ENCODE measurements around the gene WDR7.

Gene WDR7

DNA sequence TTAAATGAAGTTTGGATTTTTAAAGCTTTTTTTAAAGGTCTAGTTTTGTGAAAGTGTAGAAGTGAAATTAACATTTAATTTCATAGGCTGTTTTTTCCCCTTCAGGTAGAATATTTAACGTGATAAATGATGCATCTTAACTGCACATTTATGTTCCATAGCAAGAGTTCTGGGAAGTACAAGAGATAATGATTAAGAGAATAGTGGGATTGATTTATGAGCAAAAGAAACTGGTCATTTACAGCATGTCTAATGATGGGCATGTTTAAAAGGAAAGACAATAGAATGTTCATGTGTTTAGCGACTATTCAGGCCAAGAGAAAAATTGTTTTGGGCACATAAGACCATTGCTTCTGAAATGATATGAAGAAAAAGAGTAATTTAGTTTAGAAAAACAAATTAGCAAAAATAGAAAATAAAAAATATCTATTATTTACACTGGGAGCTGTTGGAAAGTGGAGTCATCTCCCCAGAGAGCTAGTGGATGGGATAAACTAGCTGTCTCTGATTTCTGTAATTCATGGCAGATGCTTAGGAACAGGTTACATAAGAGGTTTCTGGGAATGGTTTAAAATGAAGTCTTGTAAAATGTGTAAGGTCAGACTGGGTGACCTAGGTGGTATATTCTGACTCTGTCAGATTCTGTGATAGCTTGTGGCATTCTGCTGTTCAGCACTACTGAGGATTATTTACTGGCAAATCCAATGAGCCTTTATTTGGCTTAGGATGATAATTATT is 60.7 kb downstream of the WDR7 start:
- DNase-seq (ENCODE audit: low read depth, low spot score) = no peak
- no peak overlapping the region for H3K4me3 ChIP-seq (ENCODE audit: low read length)

DNA sequence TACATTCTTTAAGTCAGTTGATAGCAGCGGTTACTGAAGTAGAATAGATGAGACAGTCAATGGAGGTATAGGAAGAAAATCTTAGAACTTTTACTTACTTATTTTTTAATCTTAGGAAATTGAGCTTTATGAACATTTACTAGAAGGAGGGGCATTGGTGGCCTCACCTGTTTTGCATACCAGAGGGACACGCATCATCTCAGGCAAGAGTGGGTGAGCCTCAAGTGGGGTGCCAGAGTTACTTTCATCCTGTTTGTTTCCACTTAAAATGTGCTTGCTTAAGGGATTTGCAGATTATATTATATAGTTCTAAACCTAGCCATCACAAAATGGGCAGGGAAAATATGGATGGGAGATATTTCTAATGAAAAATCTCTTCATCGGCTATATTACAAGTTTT is 61.6 kb downstream of the WDR7 start:
- H3K4me3 ChIP-seq (ENCODE audit: low read length) = no peak overlapping the region
- no peak for DNase-seq (ENCODE audit: low read depth, low spot score)

DNA sequence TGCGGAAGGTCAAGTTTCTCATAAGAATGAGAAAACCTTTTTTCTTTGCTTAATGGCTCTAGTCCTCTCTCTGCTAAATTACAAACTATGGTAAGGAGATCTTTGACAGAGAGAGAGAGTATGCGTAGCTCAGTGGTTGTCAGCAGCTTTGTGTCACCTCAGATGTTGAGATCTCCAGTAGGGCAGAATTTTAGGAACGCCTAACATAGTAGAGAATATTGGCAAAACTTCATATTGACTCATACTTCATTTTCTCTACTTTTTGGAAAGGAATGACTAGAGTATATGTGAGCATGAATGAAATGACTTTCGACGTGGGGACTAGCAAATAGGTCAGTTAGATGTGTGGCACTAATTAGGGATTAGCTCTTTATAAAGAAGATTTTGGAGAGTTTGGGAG is 64.0 kb downstream of the WDR7 start:
- no peak overlapping the region for H3K4me3 ChIP-seq (ENCODE audit: low read length)

DNA sequence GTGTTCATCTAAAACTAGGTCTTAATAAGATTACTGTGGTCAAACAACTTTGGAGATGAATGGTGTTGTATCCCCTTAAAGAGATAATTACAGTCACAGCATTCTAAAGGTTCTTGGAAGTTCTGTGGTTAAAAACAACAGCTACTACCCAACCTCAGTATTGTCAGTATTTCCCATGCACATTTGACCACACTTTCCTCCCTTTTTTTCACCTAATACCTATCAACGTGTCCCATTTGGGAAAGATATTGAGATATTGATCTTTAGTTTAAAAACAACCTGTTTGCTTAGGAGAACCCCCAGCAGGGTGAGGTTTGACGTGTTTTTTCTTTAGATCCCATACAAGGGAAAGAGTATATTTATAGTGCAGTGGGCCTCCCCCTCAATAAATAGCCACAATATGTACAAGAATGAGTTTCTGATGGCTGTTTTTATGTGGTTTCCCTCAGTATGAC is 65.6 kb downstream of the WDR7 start:
- no peak overlapping the region for H3K4me3 ChIP-seq (ENCODE audit: low read length)
- DNase-seq (ENCODE audit: low read depth, low spot score) = no peak

More for the DNA sequence above, 64.0 kb downstream of the WDR7 start:
- no peak for DNase-seq (ENCODE audit: low read depth, low spot score)

DNA sequence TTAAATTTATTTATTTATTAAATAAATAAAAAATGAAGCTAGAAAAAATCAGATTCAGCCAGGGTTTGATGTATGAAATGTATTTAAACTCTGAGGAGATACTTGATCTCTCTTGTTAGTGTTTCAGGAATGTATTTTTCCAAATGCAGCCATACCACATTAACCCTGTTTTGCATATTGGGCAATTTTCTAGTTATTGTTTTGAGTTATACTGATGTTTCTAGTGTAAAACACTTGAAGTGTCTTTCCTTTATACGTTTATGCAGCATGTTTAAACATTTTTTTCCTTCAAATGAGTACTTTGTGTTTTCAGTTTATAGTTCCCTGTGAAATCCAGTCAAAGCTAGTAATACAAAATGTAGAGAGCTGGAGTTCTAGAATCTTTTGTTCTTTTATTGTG is 69.9 kb downstream of the WDR7 start:
- no peak for DNase-seq (ENCODE audit: low read depth, low spot score)
- H3K4me3 ChIP-seq (ENCODE audit: low read length) = no peak overlapping the region

DNA sequence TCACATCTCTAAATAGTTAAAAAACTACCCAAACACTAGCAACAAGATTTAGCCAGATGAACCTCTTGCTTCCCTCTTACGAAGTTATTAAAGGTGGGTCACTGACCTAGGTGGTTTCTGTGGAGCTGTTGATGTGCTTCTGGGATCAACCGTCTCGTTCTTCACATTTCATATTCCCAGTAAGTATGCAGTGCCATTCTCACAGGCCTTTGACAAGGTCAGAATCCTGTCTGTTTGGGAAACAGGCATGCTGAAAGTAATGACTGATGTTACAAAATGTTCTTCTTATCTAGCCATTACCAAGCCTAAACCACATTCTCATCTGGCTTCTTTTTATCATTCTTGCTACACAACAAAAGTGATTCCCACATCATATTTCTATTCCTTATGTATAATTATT is 70.3 kb downstream of the WDR7 start:
- no peak for DNase-seq (ENCODE audit: low read depth, low spot score)
- H3K4me3 ChIP-seq (ENCODE audit: low read length) = no peak overlapping the region

DNA sequence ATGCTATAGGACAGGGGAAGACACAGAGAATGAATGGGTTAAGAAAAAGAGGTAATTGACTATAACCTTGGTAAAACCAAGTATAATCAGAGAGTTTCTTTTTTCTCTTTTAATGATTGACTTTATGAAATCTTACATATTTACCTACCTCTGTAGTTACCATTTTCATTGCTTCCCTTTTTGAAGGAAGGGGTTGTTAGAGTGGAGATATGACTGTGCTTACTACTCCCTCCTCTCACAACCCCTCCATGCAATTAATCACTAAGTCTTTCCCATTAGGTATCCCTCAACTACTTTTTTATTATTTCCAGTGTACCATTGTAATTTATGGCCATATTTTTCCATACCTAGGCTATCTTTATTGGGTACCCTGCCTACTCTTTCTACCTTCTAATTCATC is 71.4 kb downstream of the WDR7 start:
- DNase-seq (ENCODE audit: low read depth, low spot score) = no peak
- H3K4me3 ChIP-seq (ENCODE audit: low read length) = no peak overlapping the region

DNA sequence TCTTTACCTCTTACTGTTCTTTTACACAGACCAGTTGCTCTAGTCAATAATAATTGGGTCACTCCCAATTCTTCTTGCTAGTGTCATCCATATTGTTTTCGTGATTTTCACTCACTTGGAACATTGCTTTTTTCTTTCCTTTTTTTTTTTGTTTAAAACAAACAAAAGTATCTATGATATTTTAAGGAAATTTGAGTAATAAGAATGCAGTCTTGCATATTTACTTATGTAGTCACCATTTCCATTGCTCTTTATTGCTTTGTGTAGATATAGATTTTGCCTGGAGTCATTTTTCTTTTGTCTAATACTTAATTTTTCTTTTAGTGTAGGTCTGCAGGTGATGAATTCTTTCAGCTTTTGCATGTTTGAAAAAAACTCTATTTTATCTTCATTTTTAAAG is 71.9 kb downstream of the WDR7 start:
- no peak for DNase-seq (ENCODE audit: low read depth, low spot score)
- no peak overlapping the region for H3K4me3 ChIP-seq (ENCODE audit: low read length)

DNA sequence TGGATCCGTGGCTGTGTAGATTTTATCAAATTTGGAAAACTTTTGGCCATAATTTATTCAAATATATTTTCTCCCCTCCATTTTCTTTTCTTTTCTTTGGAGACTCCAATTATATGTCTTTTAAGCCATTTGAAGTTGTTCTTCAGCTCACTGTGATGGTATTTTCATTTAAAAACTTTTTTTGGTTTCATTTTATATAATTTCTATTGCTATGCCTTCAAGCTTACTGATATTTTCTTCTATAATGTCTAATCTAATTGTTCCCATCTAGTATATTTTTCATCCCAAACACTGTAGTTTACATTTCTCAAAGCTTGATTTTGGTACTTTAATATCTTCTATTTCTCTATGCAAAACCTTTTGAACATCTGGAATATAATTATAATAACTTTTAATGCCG is 72.5 kb downstream of the WDR7 start:
- no peak overlapping the region for H3K4me3 ChIP-seq (ENCODE audit: low read length)
- DNase-seq (ENCODE audit: low read depth, low spot score) = no peak

DNA sequence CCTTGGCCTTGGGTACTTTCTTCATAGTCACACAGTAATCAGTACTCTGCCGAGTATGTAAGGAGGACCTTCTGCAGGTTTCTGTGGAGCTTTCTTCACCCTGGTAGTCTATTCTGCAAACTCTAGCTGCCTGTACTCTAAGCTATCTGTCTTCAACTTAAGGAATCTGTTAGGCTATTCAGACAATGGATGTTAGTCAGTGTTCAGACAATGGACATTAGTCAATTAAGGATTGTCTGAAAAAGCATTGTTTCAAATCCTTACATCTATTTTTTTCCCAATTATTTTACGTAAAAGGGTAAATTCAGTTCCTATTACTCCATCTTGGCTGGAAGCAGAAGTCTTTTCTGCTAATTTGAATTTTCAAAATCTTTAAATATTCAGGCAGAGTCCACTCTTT is 75.7 kb downstream of the WDR7 start:
- DNase-seq (ENCODE audit: low read depth, low spot score) = no peak
- no peak overlapping the region for H3K4me3 ChIP-seq (ENCODE audit: low read length)

DNA sequence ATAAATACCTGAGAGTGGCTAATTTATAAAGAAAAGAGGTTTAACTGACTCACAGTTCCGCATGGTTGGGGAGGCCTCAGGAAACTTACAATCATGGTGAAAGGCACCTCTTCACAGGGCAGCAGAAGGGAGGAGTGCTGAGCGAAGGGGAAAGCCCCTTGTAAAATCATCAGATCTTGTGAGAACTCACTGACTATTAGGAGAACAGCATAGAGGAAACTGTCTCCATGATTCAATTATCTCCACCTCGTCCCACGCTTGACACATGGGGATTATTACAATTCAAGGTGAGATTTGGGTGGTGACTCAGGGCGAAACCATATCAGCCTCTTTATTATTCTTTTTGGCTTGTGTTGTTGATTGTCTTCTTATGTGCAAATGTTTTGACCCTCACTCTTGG is 76.2 kb downstream of the WDR7 start:
- no peak for DNase-seq (ENCODE audit: low read depth, low spot score)

DNA sequence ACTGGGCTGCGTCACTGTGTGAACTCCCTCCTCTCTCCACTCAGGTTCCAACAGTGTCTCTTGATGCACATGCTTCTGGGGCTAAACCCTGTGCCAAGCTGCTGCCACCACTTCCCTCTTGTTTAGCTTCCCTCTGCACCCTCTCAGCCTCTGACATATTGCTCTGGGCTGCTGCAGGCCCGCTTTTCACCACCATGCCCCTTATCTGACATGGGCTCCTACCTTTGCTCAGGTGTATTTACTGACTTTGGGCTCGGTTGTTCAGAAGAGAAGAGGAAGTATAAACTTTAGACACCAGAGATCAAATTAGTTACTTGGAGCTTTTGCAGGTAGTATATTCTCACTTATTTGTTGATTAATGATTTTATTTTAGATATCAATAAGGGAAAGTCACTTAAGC is 77.6 kb downstream of the WDR7 start:
- DNase-seq (ENCODE audit: low read depth, low spot score) = no peak
- no peak overlapping the region for H3K4me3 ChIP-seq (ENCODE audit: low read length)

More for the DNA sequence above, 76.2 kb downstream of the WDR7 start:
- no peak overlapping the region for H3K4me3 ChIP-seq (ENCODE audit: low read length)

DNA sequence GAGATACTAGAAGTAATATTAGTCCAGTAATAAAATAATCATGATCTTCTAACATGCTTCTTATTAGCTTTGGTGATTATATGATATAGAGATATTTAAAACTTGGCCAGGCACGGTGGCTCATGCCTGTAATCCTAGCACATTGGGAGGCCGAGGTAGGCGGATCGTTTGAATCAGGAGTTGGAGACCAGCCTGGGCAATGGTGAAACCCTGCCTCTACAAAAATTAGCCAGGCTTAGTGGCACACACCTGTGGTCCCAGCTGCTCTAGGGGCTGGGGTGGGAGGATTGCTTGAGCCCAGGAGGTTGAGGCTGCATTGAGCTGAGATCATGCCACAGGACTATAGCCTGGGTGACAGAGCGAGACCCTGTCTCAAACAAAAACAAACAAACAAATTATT is 87.0 kb downstream of the WDR7 start:
- no peak overlapping the region for H3K4me3 ChIP-seq (ENCODE audit: low read length)
- no peak for DNase-seq (ENCODE audit: low read depth, low spot score)

DNA sequence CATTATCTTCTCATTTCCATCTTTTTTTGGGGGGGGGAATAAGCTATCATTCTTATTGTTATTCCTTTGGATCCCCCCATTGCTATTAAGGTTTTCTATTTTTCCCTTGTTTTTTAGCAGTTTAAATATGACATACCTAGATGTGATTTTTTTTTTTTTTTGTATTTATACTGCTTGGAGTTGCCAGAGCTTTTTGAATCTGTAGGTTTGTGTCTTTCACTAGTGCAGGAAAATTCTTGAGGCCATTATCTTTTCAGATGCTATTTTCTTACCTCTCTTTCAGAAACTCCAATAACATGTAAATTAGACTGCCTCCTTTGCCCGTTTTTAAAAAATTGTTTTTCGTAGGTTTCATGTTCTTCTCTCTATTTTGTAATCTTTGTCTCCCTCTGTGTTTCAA is 88.6 kb downstream of the WDR7 start:
- no peak overlapping the region for H3K4me3 ChIP-seq (ENCODE audit: low read length)
- DNase-seq (ENCODE audit: low read depth, low spot score) = no peak

DNA sequence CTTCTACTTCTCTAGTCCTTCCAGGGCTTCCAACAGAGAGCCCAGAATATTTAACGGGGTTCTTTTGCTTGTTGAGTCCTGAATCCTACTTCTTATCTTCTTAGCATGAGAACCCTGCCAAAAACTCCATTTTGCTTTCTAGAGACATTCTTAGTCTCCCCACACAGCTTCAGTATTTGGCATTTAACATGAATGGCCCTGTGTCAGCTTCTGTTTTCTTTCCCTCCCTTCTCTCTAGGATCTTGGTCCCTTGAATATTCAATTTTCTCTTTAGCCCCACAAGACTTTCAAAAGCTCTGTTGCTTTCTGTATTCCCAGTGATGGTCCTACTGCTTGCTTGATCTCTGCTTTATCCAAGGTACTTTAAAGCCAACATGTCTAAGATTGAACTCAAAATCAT is 89.5 kb downstream of the WDR7 start:
- H3K4me3 ChIP-seq (ENCODE audit: low read length) = no peak overlapping the region
- DNase-seq (ENCODE audit: low read depth, low spot score) = no peak

DNA sequence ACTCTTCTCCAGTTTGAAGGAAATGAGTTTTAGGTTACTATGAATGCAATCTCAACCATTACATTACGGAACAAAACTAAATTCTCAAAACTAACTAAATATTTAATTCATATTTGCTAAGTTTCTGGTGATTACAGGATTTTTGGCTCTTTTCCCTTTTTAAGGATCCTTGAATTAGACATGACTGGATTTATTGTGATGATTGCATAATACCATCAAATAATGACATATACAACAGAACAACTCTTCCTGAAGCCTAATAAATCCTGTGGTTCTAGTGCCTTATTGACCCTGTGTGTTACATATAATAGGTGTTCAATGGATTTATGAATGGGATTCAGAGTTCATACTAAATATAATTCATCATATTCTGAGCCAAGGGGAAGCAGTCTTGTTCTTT is 90.5 kb downstream of the WDR7 start:
- DNase-seq (ENCODE audit: low read depth, low spot score) = no peak
- no peak overlapping the region for H3K4me3 ChIP-seq (ENCODE audit: low read length)

DNA sequence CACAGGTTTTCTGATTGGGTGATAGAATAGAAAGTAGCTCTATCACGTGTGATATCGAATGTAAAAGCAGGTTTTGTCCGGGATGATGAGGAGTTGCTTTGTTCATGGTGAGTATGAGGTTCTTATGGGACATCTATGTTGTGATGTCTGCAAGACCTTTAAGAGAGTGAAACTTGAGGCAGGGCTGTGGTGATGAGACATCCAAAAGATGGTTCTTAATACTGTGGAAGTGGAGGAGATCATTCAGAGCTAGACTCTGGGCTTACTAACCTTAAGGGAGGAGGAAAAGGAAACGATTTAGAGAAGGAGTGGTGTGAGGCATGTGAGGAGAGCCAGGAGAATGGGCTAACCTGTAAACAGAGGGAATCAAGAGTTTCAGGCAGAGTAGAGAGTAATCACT is 92.0 kb downstream of the WDR7 start:
- no peak for DNase-seq (ENCODE audit: low read depth, low spot score)
- no peak overlapping the region for H3K4me3 ChIP-seq (ENCODE audit: low read length)

DNA sequence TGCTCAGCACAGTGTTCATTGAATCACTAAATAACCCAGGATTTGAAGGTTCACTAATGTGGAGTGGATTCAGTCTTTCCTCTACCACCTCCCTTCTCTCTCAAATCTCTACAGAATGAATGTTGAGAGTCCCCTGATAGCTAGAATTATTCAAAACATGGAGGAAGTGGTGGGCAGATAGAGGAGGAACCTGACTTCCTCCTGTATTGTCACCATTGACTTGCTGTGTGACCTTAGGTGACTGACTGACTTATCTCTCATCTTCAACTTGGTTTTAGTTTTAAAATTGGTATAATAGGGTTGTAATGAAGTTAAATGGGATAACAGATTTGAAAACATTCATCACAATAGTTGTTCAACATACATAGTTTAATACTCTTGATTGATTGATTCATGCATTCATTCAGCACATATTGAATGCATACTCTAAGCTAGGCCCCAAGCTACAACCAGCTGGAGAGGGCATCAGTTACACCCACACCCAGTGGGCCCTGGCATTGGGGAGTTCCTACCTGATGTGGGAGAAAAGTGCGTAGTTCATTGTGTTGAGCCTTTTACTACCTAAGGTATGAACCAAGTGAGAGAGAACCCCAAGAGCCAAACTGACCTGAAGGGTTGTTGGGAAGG is 96.0 kb downstream of the WDR7 start:
- no peak for DNase-seq (ENCODE audit: low read depth, low spot score)

DNA sequence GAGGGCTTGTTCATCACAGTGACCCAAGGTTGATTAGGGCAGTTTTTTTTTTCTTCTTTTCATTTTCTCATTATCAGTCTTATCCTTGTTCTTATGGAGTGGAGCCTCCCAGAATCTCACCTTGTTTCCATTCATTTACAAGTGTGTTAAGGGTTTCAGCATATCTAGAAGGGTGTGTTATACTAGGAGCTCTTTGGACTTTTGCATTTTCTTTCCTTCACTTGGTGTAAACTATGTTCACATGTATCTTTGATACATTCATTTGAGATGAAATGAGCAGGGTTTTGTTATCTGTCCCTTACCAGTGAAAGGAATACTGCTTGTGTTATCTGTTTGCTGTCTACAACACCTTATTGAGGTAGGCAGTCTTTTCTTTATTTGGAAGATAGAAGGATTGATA is 96.7 kb downstream of the WDR7 start:
- DNase-seq (ENCODE audit: low read depth, low spot score) = no peak
- H3K4me3 ChIP-seq (ENCODE audit: low read length) = no peak overlapping the region

More for the DNA sequence above, 96.0 kb downstream of the WDR7 start:
- no peak overlapping the region for H3K4me3 ChIP-seq (ENCODE audit: low read length)

DNA sequence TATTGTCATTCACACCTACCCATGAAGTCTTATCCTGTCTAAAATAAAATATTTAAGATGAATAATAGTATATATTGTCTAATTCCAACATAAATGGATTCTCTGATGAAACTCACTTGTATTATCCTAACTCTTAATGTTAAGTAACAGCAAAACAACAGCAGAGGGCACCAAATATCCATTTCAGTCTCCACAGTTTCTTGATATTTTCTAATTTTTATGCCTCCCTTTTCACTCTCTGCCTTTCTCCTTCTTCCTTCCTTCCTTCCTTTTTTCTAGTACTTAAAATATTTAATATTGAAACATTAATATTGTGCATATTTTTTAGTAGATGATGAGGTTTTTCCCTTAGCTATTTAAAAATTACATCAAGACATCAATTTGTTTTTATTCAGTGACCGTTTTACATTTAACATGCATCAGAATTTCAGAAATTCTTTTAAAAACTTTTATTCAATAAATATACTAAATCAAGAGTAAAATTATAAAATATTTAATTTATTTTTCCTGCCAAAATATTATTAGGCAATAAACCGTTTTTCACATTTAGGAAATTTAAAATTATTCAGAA is 97.6 kb downstream of the WDR7 start:
- H3K4me3 ChIP-seq (ENCODE audit: low read length) = no peak overlapping the region
- DNase-seq (ENCODE audit: low read depth, low spot score) = peak; percentile 37

DNA sequence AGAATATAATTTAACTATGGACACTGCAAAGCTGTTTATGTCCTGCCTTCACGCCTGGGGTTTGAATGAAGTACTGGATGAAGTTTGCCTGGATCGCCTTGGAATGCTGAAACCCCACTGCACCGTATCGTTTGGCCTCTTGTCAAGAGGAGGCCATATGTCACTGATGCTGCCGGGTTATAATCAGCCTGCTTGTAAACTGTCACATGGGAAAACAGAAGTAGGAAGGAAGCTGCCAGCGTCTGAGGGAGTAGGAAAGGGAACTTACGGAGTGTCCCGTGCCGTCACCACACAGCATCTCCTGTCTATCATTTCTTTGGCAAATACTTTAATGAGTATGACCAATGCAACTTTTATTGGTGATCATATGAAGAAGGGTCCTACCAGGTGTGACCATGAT is 105.8 kb downstream of the WDR7 start:
- no peak for DNase-seq (ENCODE audit: low read depth, low spot score)
- no peak overlapping the region for H3K4me3 ChIP-seq (ENCODE audit: low read length)

Measured in Jurkat, Clone E6-1 (cell line).